Suppressor macrophage (primary cell): ENCODE results near the gene ECHDC3.
A peak's percentile ranks its signal among the peaks of the same experiment; 100 is the strongest.
"Not testable (repeated sequence)": the region's sequence is repeated elsewhere in the genome, so short reads cannot be mapped to it uniquely, and the experiment has no call there.

Experiments
- DNase-seq, 4 experiments: peaks; one replicate each; pipeline ENCODE4 v3.0.0-alpha.2; 2020 to 2022
- total RNA-seq, 17 experiments: gene quantifications; one replicate each; lab custom pipeline; 2026; ENCODE audit warnings: mixed read lengths in 6 of 17, inconsistent platforms in 3 of 17; lab: John Stamatoyannopoulos, UW

Gene ECHDC3, protein sequence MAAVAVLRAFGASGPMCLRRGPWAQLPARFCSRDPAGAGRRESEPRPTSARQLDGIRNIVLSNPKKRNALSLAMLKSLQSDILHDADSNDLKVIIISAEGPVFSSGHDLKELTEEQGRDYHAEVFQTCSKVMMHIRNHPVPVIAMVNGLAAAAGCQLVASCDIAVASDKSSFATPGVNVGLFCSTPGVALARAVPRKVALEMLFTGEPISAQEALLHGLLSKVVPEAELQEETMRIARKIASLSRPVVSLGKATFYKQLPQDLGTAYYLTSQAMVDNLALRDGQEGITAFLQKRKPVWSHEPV
- 7.6 to 13.6 (median 9.5) reads per million in 17 experiments for total RNA-seq

DNA sequence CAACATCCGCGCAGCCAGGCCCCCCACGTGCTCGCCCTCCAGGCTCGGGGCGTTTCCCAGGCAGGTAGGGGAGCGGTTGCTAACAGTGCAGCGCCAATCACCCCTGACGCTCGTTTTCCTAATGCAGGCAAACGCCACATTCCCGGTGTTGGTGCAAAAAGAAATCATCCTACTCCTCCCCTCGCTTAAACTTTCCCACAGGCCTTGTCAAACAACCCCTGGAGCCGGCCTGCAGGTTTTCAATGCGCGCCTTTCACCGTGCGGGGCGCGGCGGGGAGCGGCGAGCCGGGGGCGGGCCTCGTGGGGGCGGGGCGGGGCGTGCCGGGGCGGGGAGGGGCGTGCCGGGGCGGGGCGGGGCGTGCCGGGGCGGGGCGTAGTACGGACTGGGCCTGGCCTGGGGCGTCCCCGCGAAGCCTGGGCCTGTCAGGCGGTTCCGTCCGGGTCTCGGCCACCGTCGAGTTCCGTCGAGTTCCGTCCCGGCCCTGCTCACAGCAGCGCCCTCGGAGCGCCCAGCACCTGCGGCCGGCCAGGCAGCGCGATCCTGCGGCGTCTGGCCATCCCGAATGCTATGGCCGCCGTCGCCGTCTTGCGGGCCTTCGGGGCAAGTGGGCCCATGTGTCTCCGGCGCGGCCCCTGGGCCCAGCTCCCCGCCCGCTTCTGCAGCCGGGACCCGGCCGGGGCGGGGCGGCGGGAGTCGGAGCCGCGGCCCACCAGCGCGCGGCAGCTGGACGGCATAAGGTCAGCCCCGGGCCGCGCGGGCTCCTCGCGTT is at the start of gene ECHDC3:
TSS of gene ECHDC3 (plus strand) at position 374 of the 770 bp plus-strand sequence. CDS start at position 569, 195 bp downstream.
- peak; percentile 70 to 87 (median 80) for DNase-seq

DNA sequence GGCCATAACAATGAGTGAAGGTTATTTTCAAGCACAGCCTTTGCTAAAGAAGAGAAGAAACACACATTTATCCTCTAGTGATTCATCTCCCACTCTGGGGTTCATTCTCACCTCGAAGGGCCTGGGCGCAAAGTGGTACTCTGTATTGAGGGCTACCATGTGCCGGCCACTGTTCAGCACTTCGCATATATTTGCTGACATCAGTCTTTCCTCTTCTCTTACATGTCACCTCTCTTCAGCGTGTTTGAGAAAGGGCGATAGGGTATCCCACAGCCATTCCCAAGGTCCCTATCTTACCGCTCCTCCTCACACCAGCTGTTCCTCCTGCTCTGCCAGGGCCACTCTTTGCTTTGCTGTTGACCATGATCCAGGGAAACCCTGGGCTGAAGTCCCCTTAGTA is 48.8 kb upstream of the ECHDC3 start:
- no peak for DNase-seq

GRCh38 chr10:11695779-11696178 is 46.4 kb upstream of the ECHDC3 start:
- DNase-seq = peak in 2 of 4 experiments; percentile 31 to 35

- peak; percentile 41 to 75 (median 52) for DNase-seq
These were observed 44.3 kb upstream of the ECHDC3 start for GRCh38 chr10:11697718-11698527.

DNA sequence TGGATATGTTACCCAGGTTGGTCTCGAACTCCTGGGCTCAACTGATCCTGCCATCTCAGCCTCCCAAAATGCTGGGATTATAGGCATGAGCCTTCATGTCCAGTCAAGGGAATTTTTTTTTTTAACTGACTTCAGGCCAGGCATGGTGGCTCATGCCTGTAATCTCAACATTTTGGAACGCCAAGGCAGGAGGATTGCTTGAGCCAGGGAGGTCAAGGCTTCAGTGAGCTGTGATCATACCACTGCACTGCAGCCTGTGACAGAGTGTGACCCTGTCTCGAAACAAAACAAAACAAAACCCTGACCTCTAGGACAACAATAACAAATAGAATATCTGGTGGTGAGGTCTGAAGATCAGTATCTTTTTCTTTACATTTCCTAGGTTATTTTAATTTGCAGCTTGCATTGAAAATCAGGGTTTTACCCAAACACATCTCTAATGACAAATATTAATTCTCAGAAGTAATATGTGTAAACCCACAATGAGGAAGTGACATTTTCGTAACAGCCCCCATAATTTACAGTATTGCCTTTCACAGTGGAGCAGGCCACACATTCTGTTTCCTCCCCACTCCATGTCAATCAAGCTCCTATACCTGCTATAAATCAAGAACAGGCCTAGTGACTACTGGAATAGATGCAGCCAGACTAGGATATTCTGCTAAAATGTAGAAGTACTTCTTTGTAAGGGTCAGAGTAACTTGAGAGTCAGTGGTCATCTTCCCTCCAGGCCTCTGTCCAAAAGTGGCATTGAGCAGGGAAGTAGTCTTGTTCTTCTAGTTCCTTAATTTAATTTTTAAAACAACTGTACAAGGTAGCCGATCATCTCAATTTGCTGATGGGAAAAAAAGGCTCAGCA is 43.3 kb upstream of the ECHDC3 start:
- peak; percentile 44 to 68 (median 56) for DNase-seq

DNA sequence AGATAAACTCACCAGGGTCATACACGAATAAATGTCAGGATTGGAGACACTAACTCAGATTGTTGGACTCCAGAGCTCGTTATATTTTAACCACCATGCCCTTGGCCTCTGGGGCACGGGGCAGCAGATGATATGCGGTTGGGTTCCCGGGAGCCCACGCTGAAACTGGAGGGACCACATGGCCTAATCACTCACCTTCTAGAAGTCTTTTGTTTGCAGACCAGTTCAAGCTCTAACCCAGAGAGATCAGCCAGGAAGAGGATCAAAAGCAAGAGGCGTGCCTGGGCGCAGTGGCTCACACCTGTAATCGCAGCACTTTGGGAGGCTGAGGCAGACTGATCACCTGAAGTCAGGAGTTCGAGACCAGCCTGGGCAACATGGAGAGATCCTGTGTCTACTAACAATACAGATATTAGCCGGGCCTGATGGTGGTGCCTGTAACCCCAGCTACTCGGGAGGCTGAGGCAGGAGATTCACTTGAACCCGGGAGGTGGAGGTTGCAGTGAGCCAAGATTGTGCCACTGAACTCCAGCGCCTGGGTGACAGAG is 42.6 kb upstream of the ECHDC3 start:
- DNase-seq = no peak

GRCh38 chr10:11700539-11700938 is 41.6 kb upstream of the ECHDC3 start:
- no peak for DNase-seq

- no peak for DNase-seq
These were observed 40.6 kb upstream of the ECHDC3 start for GRCh38 chr10:11701451-11702095.

DNA sequence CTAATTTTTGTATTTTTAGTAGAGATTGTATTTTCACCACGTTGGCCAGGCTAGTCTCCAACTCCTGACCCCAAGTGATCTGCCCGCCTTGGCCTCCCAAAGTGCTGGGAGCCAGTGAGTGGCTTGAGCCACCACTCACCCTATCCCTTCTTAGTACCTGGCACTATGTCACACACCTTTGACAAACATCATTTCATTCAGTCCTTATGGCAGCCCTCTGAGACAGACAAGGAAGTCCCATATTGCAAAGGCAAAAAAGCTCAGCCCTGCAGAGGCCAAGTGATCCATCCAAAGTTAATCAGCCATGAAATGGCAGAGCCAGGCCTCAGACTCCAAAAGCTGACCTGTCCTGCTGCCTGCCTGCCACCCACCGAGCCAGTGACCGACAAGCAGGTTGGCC is 39.9 kb upstream of the ECHDC3 start:
- no peak for DNase-seq

DNA sequence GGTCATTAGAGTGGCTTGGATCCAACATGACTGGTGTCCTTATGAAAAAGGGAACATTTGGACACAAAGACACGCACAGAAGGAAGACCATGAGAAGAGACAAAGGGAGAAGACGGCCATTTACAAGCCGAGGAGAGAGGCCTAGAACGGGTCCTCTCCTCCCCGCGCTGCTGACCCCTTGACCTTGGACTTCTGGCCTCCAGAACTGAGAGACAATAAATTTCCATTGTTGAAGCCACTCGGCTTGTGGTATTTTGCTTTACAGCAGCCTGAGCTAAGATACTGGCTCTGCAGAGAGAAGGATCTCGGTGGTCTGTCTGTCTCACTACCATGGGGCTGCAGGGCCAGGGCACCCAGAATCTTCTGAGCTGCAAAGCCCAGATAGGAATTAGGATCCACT is 38.1 kb upstream of the ECHDC3 start:
- DNase-seq = no peak

DNA sequence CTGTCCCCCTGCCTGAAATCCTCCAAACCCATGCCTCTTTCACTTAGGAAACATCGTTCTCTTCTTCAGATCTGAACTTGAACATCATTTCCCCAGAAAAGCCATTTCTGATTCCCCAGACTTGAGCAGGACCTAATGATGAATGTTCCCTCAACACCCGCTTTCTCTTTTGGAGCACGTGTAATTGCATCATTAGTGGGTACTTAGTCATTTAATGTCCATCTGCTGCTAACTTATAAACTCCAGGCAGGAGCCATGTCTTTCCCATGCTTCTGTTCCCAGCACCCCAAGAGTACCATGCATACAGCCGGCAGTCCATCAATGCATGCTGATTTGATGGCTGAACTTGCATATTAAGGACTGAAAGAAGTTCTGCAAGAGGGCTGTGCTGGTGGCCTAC is 36.5 kb upstream of the ECHDC3 start:
- DNase-seq = peak in 2 of 4 experiments; percentile 48 to 53

- DNase-seq = no peak
These were observed 35.2 kb upstream of the ECHDC3 start for GRCh38 chr10:11706895-11707567.

GRCh38 chr10:11707624-11708350 is 34.4 kb upstream of the ECHDC3 start:
- peak; percentile 63 to 80 (median 76) for DNase-seq

GRCh38 chr10:11708801-11709200 is 33.4 kb upstream of the ECHDC3 start:
- DNase-seq = not testable (repeated sequence)

- DNase-seq = peak in 1 of 4 experiments; percentile 13
These were observed 29.4 kb upstream of the ECHDC3 start for GRCh38 chr10:11712744-11713143.

DNA sequence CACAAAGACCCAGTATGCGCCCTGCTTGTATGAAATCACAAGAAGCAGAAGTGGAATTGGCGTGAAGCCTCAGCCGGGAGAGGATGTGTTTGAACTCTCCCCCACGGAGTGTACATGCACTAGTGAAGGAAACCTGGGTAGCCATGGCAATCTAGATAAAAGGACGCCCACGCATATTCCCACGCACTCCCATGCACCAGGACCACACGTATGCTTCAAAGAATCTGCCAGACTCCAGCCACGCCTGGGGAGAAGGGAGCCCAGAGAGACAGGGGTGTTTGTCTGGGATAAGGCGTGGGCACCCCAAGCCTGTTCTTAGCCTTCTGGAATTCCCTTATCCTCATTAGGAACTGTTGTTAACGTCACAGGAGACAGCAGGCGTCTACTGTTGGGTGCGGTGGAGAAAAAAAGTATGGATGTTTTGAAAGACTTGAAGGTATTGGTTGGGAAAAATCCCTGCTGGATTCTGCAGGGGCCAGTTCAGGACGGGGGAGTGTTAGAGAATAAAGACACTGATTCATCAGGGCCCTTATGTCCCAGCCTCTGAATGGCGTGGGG is 28.9 kb upstream of the ECHDC3 start:
- DNase-seq = peak; percentile 65 to 83 (median 76)

DNA sequence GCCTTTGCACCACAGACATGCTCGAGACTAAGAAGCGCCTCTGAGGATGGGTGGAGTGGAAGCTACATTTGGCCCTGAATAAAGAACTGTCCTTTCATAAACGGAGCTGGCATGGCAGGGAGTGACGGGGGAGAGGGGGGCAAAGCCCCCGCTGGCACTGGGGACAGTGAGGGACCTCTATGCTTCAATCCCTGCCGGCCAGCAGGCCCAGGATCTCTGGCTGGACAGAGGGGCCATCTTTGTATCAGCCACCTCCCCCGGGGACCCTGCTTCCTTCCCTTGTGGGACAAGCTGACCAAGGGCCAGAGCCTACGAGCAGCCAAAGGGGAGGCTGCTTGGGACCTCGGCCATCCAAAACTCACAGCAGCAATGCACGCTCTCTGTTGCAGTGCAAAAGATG is 28.2 kb upstream of the ECHDC3 start:
- no peak for DNase-seq

GRCh38 chr10:11714750-11715365 is 27.3 kb upstream of the ECHDC3 start:
- DNase-seq = no peak
